DMS 273 treated with DMSO at 0.1 percent for 48 hours (cell line): ENCODE measurements around the gene EPHB2.

Experiments
- DNase-seq: peaks from one replicate; lab custom pipeline; 2025; lab: John Stamatoyannopoulos, UW

The EPHB2 gene

DNA sequence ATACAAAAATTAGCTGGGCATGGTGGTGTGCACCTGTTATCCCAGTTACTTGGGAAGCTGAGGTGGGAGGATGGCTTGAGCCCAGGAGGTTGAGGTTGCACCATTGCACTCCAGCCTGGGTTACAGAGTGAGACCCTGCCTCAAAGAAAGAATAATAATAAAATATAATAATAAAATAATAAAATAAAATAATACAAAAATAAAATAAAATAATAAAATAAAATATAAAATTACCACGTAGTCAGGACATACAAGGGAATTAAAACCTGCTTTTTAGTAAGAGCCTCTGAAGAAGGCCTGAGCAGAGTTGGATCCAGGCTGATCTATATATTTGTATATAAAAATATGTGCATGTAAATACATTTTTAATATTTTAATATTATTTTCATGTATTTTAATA, 41.7 kb downstream of the EPHB2 start:
- DNase-seq = no peak

DNA sequence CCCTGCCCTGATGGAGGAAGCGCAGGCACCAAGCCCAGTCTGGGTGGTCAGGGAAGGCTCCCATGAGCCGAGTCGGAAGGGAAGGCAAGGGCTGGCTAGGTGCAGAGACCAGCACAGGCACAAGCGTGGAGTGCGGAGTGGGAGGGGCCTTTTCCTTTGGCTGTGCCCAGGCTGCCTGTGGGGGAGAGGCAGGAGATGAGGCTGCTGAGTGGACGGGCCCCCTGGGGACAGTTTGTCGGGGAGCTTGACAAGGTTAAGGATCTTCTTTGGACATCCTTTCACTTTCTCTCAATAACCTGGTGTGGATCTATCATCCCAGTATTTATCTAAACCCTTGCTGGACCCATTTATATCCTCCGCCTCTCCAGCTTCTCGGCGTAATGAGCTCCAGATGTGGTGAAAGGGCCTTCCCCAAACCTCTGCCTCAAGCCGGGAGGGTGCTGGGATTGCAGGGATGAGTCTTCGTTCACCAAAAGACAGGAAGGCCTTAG, 42.9 kb downstream of the EPHB2 start:
- no peak for DNase-seq

GRCh38 chr1:22754106-22754768, 43.6 kb downstream of the EPHB2 start:
- no peak for DNase-seq

GRCh38 chr1:22754824-22755223, 44.2 kb downstream of the EPHB2 start:
- DNase-seq = no peak

GRCh38 chr1:22755641-22756040, 45.0 kb downstream of the EPHB2 start:
- no peak for DNase-seq

DNA sequence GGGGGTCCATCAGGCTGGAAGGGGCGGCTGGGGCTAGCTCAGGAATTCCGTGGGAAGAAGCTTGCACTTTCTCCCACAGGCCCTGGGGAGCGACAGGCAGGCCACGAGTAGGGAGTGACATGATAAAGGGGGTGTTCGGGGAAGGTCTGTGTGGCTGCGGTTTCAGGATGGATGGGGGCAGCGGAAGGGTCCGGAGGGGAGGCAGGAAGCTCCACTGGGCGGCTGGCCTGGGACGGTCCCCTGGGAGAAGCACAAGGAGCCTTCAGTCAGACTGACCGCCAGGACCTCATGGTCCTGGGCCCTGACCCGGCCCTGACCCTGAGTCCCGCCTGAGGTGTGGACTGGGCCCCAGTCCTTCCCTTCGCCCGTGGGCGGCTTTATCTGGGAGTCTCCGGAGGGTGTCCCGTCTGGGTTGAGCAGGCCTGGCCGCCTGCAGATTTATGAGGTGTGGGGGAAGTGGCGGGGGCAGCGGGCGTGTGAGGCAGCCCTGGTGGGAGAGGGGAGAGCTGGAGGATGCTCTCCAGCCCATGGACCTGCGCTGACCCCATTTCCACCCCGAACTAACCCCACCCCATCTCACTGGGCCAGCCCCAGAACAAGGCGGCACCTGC, 45.6 kb downstream of the EPHB2 start:
- DNase-seq = no peak

DNA sequence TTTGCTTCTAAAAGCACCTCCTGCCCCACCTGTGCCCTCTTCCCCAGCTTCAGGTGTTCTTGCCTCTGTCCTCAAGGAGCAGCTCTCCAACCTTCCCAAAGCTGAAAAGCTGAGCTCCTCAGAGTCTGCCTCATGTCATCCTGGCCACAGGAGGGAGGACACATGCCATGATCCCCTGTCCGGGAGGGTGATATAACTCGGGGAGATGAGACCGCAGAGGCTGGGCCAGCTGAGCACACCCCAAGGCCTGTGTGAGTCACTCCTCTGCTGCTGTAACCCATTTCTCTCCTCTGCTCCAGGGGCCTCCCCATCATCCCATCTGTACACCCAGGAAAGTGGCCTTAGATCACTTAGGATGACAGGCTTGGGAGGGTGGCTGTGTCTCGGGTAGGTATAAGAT, 49.8 kb downstream of the EPHB2 start:
- DNase-seq = no peak

GRCh38 chr1:22761101-22761500, 50.5 kb downstream of the EPHB2 start:
- DNase-seq = no peak

DNA sequence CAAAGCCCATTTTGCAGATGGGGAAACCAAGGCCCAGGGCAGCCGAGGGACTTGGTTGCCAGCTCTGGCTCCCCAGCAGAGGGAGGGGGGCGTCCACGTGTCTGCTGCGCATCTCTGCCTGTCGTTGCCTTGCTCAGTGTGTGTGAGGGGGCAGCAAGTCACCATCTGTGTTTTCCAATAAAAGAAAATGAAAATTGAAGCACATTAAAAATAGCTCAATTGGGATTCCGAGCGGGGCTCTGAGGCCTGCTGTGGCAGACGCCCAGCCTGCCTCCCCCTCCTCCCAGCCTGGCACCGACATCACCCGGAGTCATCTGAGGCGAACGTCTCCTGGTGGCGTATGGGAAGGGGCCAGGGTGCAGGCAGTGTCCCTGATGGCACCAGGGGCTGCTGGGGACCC, 51.2 kb downstream of the EPHB2 start:
- DNase-seq = no peak

DNA sequence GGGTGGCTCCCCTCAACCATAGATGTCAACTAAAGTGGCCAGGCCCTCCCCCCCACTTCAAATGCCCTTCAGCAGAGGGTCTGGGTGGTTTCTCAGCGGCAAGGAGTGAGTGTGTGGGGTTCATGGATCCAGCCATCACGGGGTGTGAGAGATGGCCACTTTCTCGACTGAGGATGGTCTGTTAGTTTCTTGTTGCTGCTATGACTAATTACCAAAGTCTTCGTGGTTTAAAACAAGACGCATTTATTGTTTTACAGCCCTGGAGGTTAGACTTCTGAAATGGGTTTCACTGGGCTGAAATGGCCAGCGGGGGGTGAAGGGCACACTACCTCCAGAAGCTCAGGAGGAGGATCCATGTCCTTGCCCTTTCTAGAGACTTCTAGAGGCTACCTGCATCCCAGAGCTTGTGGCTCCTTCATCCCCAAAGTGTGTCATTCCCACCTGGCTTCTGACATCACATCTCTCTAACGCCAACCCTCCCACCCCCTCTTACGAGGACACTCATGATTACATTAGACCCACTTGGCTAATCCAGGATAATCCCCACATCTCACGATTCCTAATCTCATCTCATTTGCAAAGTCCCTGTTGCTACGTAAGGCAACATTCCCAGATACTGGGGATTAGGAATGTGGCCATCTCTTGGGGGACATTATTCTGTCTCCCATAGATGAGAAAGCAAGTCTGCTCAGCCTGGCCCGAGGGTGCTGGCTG, 53.0 kb downstream of the EPHB2 start:
- DNase-seq = no peak

DNA sequence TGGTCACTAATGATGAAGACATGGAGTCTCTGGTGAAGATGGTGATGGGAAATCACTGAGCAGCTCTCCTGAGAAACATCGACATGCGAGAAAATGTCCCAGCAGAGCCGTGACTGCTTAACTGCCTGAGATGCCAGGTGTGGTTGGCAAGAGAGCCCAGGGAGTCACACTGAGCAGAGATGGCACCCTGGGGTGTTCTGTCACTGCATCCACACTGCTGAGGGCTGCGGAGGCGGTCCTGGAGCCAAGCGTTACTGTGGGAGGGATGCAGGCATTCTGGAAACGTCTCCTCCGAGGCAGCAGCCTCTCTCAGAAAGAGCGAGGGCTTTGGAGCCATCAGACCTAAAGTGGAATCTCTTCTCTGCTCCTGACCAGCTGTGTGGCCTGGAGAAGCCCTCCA, 57.2 kb downstream of the EPHB2 start:
- DNase-seq = no peak

GRCh38 chr1:22769932-22770331, 59.3 kb downstream of the EPHB2 start:
- DNase-seq = no peak

GRCh38 chr1:22772014-22772413, 61.4 kb downstream of the EPHB2 start:
- no peak for DNase-seq

- DNase-seq = no peak
Observed at GRCh38 chr1:22773981-22774832, 63.6 kb downstream of the EPHB2 start.

DNA sequence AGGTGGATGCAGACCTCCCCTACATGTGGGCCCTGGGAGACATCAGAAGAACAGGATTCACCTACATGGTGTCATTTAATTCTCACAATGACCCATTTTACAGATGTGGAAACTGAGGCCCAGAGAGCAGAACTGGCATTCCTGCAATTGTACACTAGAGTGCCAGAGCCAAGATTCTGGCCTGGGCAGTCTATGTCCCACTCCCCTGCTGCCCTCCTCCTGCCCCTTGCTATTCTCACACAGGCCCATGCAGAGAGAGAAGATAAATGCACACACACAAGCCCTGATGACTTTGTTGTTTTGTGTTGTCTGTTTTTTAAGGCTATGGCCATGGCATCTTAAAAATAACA, 64.2 kb downstream of the EPHB2 start:
- DNase-seq = no peak

DNA sequence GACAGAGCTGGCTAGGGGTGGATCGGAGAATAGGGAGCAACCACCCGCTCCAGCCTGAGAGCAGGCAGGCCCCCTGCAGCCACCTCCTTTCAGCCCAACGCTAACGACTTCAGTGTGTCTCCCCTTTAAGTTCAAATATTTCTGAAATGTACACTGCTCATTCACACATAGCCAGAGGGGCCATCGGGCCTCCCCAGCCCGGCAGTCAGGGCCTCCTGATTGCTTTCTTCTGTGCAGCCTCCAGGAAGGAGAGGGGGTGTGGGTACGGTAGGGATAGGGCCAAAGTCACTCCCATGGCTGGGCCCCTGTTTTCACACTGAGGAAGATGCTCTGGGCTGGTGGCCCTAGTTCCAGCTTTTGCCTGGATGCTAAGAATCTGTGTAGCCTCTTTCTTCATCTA, 64.8 kb downstream of the EPHB2 start:
- no peak for DNase-seq

DNA sequence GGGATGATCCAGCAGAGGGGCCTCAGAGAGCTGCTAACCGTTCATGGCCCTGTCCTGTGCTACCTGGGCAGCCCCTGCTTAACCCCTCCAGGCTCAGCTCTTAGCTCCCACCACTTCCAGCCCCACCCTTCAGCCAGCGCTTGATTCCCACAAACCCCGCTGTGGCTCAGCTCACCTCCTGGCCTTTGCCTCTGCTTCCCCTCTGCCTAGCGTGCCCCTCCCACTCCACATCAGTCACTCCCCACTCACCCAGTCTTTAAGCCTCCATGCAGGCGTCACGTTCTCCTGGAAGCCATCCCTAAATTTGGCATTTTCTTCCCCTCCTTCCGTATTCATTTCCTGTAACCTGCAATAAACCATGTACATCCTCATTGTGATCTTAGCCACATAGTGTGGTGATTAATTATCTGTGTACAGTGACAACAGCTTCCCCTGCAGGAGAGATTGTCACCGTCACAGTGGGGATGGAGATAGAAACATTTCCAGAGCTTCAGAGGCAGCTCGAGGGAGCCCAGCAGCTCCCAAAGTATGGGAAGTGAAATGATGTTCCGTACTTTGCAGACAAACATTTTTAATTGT, 65.5 kb downstream of the EPHB2 start:
- no peak for DNase-seq

GRCh38 chr1:22777388-22778057, 66.9 kb downstream of the EPHB2 start:
- no peak for DNase-seq

DNA sequence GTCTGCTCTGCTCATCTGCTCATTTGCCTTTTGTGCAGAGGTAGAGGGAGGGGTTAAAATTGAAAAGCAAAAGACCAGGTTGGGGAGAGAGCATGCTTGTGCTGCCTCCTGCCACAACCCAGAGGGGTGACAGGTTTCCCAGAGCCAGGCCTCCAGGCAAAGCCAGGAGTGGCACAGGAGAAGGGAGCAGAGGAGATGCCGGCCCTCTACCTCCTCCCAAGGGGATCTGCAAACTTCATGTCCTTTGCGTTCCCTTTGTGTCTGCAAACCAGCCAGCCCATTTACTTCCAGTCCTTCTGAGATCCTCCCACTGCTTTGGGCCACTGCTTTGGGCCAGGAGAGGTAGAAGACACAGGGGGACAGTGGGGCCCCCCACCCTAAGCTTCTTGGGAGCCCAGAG, 67.8 kb downstream of the EPHB2 start:
- no peak for DNase-seq

DNA sequence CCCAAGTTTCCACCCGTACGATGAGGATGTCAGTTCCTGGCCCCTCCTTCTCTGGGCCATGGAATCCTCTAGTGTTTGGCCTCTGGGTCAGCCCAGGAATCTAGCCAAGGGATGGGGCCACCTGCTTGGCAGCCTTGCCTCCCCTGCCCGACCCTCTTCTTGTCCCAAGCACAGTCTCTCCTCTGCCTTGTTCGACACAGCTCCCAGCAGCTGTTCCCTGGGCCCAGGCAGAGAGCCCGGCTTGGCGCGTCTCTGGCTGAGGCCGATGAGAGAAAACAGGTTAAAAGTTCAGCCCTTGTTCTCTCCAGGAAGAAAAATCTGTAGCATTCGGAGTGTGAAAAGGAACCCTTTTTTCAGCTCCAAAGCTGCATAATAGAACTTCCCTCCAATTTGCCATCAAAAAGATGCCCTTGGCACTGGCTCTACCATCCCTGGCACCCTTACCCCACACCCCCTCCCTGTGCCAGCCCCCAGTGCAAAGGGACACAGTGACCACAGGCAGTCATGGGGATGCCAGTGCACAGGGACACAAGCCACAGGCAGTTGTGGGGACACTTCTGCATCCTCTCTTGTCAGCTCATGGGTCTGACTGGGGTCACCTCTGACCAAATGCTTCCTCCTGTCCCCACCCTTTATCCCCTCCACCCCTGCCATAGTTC, 68.4 kb downstream of the EPHB2 start:
- no peak for DNase-seq

DNA sequence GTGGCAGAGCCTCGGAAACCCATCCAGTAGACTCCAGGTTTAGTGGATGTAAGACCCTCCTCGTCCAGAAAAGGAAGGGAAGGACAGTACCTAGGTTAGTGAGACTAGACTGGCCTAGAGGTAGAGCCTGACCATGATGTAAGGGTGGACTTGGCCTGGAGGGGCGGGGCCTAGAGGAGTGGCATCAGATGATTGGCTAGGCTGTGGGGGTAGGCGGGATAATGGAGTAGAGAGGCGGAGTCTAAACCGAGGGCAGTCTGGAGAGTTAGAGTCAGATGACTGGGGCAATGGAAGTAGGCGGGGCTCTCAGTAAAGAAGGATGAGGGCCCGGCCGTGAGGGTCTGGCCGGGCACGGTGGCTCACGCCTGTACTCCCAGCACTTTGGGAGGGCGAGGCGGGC, 70.1 kb downstream of the EPHB2 start:
- DNase-seq = no peak
